Ishikawa (cell line): ENCODE results near the gene NOS1AP.

Source experiments
- CEBPB ChIP-seq: IDR thresholded peaks from 2 replicates; pipeline ENCODE4 v1.6.1; 2012
- CREB1 ChIP-seq: IDR thresholded peaks from 2 replicates; pipeline ENCODE4 v1.6.1; 2012; ENCODE audit warnings: low read depth
- EGR1 ChIP-seq: IDR thresholded peaks from 2 replicates; pipeline ENCODE4 v1.6.1; 2012
- EP300 ChIP-seq: IDR thresholded peaks from 2 replicates; pipeline ENCODE4 v1.6.1; 2012; ENCODE audit warnings: borderline replicate concordance
- NFIC ChIP-seq: IDR thresholded peaks from 2 replicates; pipeline ENCODE4 v1.6.1; 2012
- REST ChIP-seq: IDR thresholded peaks from 2 replicates; pipeline ENCODE4 v1.6.1; 2012; ENCODE audit warnings: low read depth, mild to moderate bottlenecking
- TAF1 ChIP-seq: IDR thresholded peaks from 2 replicates; pipeline ENCODE4 v1.6.1; 2012; ENCODE audit warnings: low read depth, mild to moderate bottlenecking
- TEAD4 ChIP-seq: IDR thresholded peaks from 2 replicates; pipeline ENCODE4 v1.6.1; 2012
- YY1 ChIP-seq: IDR thresholded peaks from 2 replicates; pipeline ENCODE4 v1.6.1; 2012; ENCODE audit warnings: low read depth
- TF ChIP-seq, protein P1 (sequence below): IDR thresholded peaks from 2 replicates; pipeline ENCODE4 v1.6.1; 2012

- TF ChIP-seq NFIC (no peak), EGR1 (no peak), REST (no peak), YY1 (no peak), EP300 (no peak), CEBPB (no peak), TEAD4 (no peak), TAF1 (no peak), CREB1 (no peak)
- TF ChIP-seq, protein P1, sequence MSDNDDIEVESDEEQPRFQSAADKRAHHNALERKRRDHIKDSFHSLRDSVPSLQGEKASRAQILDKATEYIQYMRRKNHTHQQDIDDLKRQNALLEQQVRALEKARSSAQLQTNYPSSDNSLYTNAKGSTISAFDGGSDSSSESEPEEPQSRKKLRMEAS = no peak
These were observed 4.5 kb upstream of the NOS1AP start for GRCh38 chr1:162065016-162065415.
